Measurements from ENCODE around the gene ASTN1. TPM values are rescaled to one million over a fixed set of nuclear protein-coding genes. Genes with fewer than 3 reads are reported as not detected.

The ASTN1 gene
- total RNA-seq, 1 experiment from 2014 or later, result not detected

DNA sequence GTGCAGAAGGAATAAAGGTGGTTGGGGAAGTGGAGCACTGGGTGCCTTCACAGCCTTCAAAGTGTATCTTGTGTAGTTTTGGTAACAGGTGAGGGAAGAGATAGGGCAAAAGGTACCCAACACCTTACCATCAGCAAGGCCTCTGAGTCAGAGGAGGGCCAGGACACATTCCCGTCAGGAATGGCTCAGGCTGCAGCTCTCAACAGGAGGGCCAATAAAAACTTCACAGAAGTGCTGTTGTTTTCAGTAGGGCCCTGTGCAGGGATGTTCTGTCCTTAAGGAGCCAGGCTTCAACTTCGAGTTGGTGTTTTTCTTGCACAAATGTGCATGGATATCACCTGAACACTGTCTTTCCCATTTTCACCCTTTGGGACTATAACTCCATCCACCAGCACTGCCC lies 333.4 kb downstream of the ASTN1 start:
- Histone ChIP-seq H3K79me2 (ENCODE audit: low read depth) (no peaks in the 10 kb centered on the region), H3K4me3 (no peak overlapping the region), H3K9me2 (ENCODE audit: insufficient read depth) (no peaks in the 10 kb centered on the region), H3K36me3 (ENCODE audit: low read depth) (no peaks in the 10 kb centered on the region), H3K4me1 (replicated peaks; ENCODE audit: insufficient read depth) (no peaks in the 10 kb centered on the region), H3K9me3 (ENCODE audit: insufficient read depth, low read depth) (no peaks in the 10 kb centered on the region), H3K27ac (no peak overlapping the region), H3K4me2 (no peak overlapping the region), H4K20me1 (ENCODE audit: insufficient read depth) (no peaks in the 10 kb centered on the region), H3F3A (ENCODE audit: insufficient read depth, low read depth) (no peaks in the 10 kb centered on the region), H2AFZ (no peak overlapping the region), H3K27me3 (ENCODE audit: insufficient read depth, low read depth) (no peaks in the 10 kb centered on the region)
- BruUV-seq (replicated peaks), result no TSS peak
- intact Hi-C loops (cut with micrococcal nuclease; ENCODE audit: unreplicated experiment), result no loop called here
- POLR2A ChIA-PET (ENCODE audit: unreplicated experiment), result no interaction called here
- no peak for DNase-seq
- CTCF ChIA-PET, result no interaction called here
- TF ChIP-seq, protein P1, sequence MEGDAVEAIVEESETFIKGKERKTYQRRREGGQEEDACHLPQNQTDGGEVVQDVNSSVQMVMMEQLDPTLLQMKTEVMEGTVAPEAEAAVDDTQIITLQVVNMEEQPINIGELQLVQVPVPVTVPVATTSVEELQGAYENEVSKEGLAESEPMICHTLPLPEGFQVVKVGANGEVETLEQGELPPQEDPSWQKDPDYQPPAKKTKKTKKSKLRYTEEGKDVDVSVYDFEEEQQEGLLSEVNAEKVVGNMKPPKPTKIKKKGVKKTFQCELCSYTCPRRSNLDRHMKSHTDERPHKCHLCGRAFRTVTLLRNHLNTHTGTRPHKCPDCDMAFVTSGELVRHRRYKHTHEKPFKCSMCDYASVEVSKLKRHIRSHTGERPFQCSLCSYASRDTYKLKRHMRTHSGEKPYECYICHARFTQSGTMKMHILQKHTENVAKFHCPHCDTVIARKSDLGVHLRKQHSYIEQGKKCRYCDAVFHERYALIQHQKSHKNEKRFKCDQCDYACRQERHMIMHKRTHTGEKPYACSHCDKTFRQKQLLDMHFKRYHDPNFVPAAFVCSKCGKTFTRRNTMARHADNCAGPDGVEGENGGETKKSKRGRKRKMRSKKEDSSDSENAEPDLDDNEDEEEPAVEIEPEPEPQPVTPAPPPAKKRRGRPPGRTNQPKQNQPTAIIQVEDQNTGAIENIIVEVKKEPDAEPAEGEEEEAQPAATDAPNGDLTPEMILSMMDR (conservative IDR thresholded peaks at IDR 0.05), result no peak
- no peak for TF ChIP-seq EZH2 (IDR thresholded peaks at IDR 0.05; ENCODE audit: low read depth)

DNA sequence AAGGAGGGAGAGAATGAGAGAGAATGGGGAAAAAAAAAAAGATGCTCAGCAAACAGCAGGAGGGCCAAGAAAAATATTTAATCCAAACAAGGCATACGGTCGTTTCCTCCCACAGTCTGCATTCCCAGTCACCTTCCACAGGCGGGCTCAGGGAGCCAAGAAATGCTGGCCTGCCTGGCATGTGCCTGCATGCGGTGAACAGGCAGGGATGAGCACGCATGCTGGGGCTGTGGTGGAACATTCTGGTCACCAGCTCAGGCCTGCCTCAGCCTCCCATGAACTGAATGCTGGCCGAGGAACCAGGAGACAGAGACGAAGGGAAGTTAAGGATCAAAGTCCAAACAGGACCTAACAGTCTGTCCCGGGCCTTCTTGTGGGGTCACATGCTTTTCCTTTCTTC lies 335.3 kb downstream of the ASTN1 start:
- no peak for TF ChIP-seq EZH2 (IDR thresholded peaks at IDR 0.05; ENCODE audit: low read depth)
- TF ChIP-seq, protein P1 (conservative IDR thresholded peaks at IDR 0.05), result no peak
- Histone ChIP-seq H3K36me3 (ENCODE audit: low read depth) (no peaks in the 10 kb centered on the region), H3K9me3 (ENCODE audit: insufficient read depth, low read depth) (no peaks in the 10 kb centered on the region), H3K9me2 (ENCODE audit: insufficient read depth) (no peaks in the 10 kb centered on the region), H3K4me2 (no peak overlapping the region), H3K79me2 (ENCODE audit: low read depth) (no peaks in the 10 kb centered on the region), H2AFZ (no peak overlapping the region), H3F3A (ENCODE audit: insufficient read depth, low read depth) (no peaks in the 10 kb centered on the region), H4K20me1 (ENCODE audit: insufficient read depth) (no peaks in the 10 kb centered on the region), H3K27ac (no peak overlapping the region), H3K27me3 (ENCODE audit: insufficient read depth, low read depth) (peaks cover 5% of the 10 kb centered on the region; the same call in 1 of the 2 replicates), H3K4me3 (no peak overlapping the region), H3K4me1 (replicated peaks; ENCODE audit: insufficient read depth) (no peaks in the 10 kb centered on the region)
- ChIA-PET POLR2A (ENCODE audit: unreplicated experiment) (no interaction called here), CTCF (no interaction called here)
- no TSS peak for BruUV-seq (replicated peaks)
- intact Hi-C loops (cut with micrococcal nuclease; ENCODE audit: unreplicated experiment), result no loop called here
- no peak for DNase-seq

DNA sequence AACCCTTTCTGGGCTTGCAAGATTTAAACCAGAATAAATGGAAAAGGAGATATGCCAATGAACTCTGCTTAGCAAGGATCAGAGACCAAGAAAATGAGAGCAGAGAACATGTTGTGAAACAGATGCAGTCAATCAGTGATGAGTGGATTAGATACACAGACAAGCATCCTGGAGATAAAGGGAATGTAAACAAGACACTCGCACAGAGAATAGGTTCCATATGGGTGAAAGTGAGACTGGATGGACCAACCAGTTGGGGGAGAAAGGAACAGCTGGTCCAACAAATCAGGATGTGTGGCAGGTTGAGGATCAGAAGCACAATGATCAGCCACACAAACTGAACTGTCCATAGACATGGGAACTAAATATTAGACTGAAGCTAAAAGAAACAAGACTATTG lies 338.2 kb downstream of the ASTN1 start:
- Histone ChIP-seq H3K79me2 (ENCODE audit: low read depth) (no peaks in the 10 kb centered on the region), H3K4me1 (replicated peaks; ENCODE audit: insufficient read depth) (no peaks in the 10 kb centered on the region), H3K27ac (no peak overlapping the region), H3K9me2 (ENCODE audit: insufficient read depth) (no peaks in the 10 kb centered on the region), H4K20me1 (ENCODE audit: insufficient read depth) (no peaks in the 10 kb centered on the region), H2AFZ (no peak overlapping the region), H3K4me2 (no peak overlapping the region), H3K9me3 (ENCODE audit: insufficient read depth, low read depth) (no peaks in the 10 kb centered on the region), H3K36me3 (ENCODE audit: low read depth) (no peaks in the 10 kb centered on the region), H3F3A (ENCODE audit: insufficient read depth, low read depth) (no peaks in the 10 kb centered on the region), H3K27me3 (ENCODE audit: insufficient read depth, low read depth) (peaks cover 5% of the 10 kb centered on the region; the same call in 1 of the 2 replicates), H3K4me3 (no peak overlapping the region)
- BruUV-seq (replicated peaks), result no TSS peak
- CTCF ChIA-PET, result no interaction called here
- DNase-seq, result no peak
- intact Hi-C loops (cut with micrococcal nuclease; ENCODE audit: unreplicated experiment), result no loop called here
- POLR2A ChIA-PET (ENCODE audit: unreplicated experiment), result no interaction called here
- no peak for TF ChIP-seq EZH2 (IDR thresholded peaks at IDR 0.05; ENCODE audit: low read depth)

DNA sequence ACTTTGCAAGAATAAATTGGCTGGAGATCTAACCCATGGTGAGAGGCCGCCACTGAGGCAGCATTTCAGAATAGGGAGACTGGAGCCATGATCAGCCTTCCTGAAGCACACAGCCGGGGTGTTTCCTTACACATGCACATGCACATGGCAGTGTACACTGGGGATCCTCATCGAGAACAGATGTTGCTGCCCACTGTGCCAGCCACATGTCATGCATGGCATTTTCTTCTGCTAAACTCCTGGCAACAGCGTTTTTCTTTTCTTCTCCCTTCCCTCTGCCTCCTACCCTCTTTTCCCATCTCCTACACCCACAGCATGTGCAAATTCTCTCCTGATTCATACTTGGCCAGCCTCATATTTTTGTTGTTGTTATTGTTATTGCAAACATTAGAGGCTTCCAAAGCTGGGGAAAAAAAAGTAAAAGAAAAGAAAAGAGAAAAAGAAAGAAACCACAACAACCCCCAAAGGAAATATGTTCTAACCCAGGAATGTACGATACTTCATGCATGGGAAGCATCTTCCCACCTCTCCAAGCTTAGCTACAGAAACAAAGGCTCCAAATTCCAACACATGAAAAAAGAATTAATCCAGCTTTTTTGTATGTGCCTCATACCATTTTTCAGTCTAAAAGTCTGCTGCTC lies 344.0 kb downstream of the ASTN1 start:
- TF ChIP-seq, protein P1 (conservative IDR thresholded peaks at IDR 0.05), result no peak
- TF ChIP-seq EZH2 (IDR thresholded peaks at IDR 0.05; ENCODE audit: low read depth), result no peak
- DNase-seq, result no peak
- H2AFZ ChIP-seq, result no peak overlapping the region
- no peaks in the 10 kb centered on the region for H3K9me3 ChIP-seq (ENCODE audit: insufficient read depth, low read depth)
- no peaks in the 10 kb centered on the region for H3K9me2 ChIP-seq (ENCODE audit: insufficient read depth)
- H3K79me2 ChIP-seq (ENCODE audit: low read depth), result no peaks in the 10 kb centered on the region
- no peaks in the 10 kb centered on the region for H3F3A ChIP-seq (ENCODE audit: insufficient read depth, low read depth)
- no peaks in the 10 kb centered on the region for H4K20me1 ChIP-seq (ENCODE audit: insufficient read depth)
- H3K4me1 ChIP-seq (replicated peaks; ENCODE audit: insufficient read depth), result no peaks in the 10 kb centered on the region
- no TSS peak for BruUV-seq (replicated peaks)
- H3K4me3 ChIP-seq, result no peak overlapping the region
- ChIA-PET CTCF (no interaction called here), POLR2A (ENCODE audit: unreplicated experiment) (no interaction called here)
- H3K36me3 ChIP-seq (ENCODE audit: low read depth), result no peaks in the 10 kb centered on the region
- no peak overlapping the region for H3K4me2 ChIP-seq
- H3K27ac ChIP-seq, result no peak overlapping the region
- H3K27me3 ChIP-seq (ENCODE audit: insufficient read depth, low read depth), result peaks cover 5% of the 10 kb centered on the region; the same call in 1 of the 2 replicates
- intact Hi-C loops (cut with micrococcal nuclease; ENCODE audit: unreplicated experiment), result no loop called here
